HG03342 (cell line): ENCODE data around the gene HTR3B.
"Not testable (repeated sequence)": the region's sequence is repeated elsewhere in the genome, so short reads cannot be mapped to it uniquely, and the experiment has no call there.

ENCODE experiments used
- ATAC-seq: cut with Tn5 transposase; IDR thresholded peaks from one replicate; pipeline ENCODE4 v1.9.1; 2021; ENCODE audit warnings: mild to moderate bottlenecking, moderate library complexity; ENCODE audit not compliant: unreplicated experiment

HTR3B gene

GRCh38 chr11:113881856-113882255 lies 22.7 kb upstream of the HTR3B start:
- ATAC-seq, result no peak

GRCh38 chr11:113884361-113884836 lies 20.2 kb upstream of the HTR3B start:
- no peak for ATAC-seq

- ATAC-seq, result no peak
These were observed 18.7 kb upstream of the HTR3B start for GRCh38 chr11:113885897-113886296.

- no peak for ATAC-seq
These were observed 15.7 kb upstream of the HTR3B start for GRCh38 chr11:113888848-113889247.

- ATAC-seq, result peak; percentile 79
These were observed 10.1 kb upstream of the HTR3B start for GRCh38 chr11:113894421-113894996.

- ATAC-seq, result no peak
These were observed 9.0 kb upstream of the HTR3B start for GRCh38 chr11:113895367-113896155.

- ATAC-seq, result peak; percentile 75
These were observed 8.3 kb upstream of the HTR3B start for GRCh38 chr11:113896156-113896879.

GRCh38 chr11:113901141-113901540 lies 3.5 kb upstream of the HTR3B start:
- no peak for ATAC-seq

GRCh38 chr11:113906038-113906437 lies 1.4 kb downstream of the HTR3B start:
- ATAC-seq, result no peak

GRCh38 chr11:113906516-113906915 lies 1.9 kb downstream of the HTR3B start:
- no peak for ATAC-seq

GRCh38 chr11:113907152-113907551 lies 2.6 kb downstream of the HTR3B start:
- no peak for ATAC-seq

GRCh38 chr11:113907681-113908080 lies 3.1 kb downstream of the HTR3B start:
- ATAC-seq, result no peak

- no peak for ATAC-seq
These were observed 3.5 kb downstream of the HTR3B start for GRCh38 chr11:113908098-113908497.

GRCh38 chr11:113911491-113911890 lies 6.9 kb downstream of the HTR3B start:
- not testable (repeated sequence) for ATAC-seq

GRCh38 chr11:113923572-113923971 lies 19.0 kb downstream of the HTR3B start:
- ATAC-seq, result no peak

GRCh38 chr11:113926273-113927197 lies 21.9 kb downstream of the HTR3B start:
- no peak for ATAC-seq

GRCh38 chr11:113928311-113928710 lies 23.7 kb downstream of the HTR3B start:
- ATAC-seq, result no peak

GRCh38 chr11:113932788-113933187 lies 28.2 kb downstream of the HTR3B start:
- no peak for ATAC-seq

GRCh38 chr11:113934193-113934592 lies 29.6 kb downstream of the HTR3B start:
- not testable (repeated sequence) for ATAC-seq

- ATAC-seq, result no peak
These were observed 30.2 kb downstream of the HTR3B start for GRCh38 chr11:113934761-113935160.

- no peak for ATAC-seq
These were observed 31.3 kb downstream of the HTR3B start for GRCh38 chr11:113935858-113936257.
